Measurements from ENCODE around the gene CD274. TPM values are rescaled to one million over a fixed set of nuclear protein-coding genes. Genes with fewer than 3 reads are reported as not detected.
"Not testable (repeated sequence)": the region's sequence is repeated elsewhere in the genome, so short reads cannot be mapped to it uniquely, and the experiment has no call there.

Gene CD274
- total RNA-seq, 1 donor = 1.1 TPM

- no peak for DNase-seq (ENCODE audit: low read depth)
- TF ChIP-seq CTCF (IDR thresholded peaks at IDR 0.05; ENCODE audit: insufficient read depth, low read length) = no peak
- no peak overlapping the region for H3K4me3 ChIP-seq (ENCODE audit: low read depth, low read length)
These were observed 38.1 kb downstream of the CD274 start for GRCh38 chr9:5488221-5489008.

- no peak overlapping the region for H3K4me3 ChIP-seq (ENCODE audit: low read depth, low read length)
- TF ChIP-seq CTCF (IDR thresholded peaks at IDR 0.05; ENCODE audit: insufficient read depth, low read length) = no peak
- no peak for DNase-seq (ENCODE audit: low read depth)
These were observed 39.5 kb downstream of the CD274 start for GRCh38 chr9:5489630-5490490.

GRCh38 chr9:5492965-5493678 lies 42.8 kb downstream of the CD274 start:
- no peak overlapping the region for H3K4me3 ChIP-seq (ENCODE audit: low read depth, low read length)
- TF ChIP-seq CTCF (IDR thresholded peaks at IDR 0.05; ENCODE audit: insufficient read depth, low read length) = no peak
- DNase-seq (ENCODE audit: low read depth) = no peak

- no peak overlapping the region for H3K4me3 ChIP-seq (ENCODE audit: low read depth, low read length)
- TF ChIP-seq CTCF (IDR thresholded peaks at IDR 0.05; ENCODE audit: insufficient read depth, low read length) = no peak
- peak; percentile 78 for DNase-seq (ENCODE audit: low read depth)
These were observed 43.6 kb downstream of the CD274 start for GRCh38 chr9:5493679-5494511.

- not testable (repeated sequence) for DNase-seq (ENCODE audit: low read depth); H3K4me3 ChIP-seq (ENCODE audit: low read depth, low read length)
These were observed 44.4 kb downstream of the CD274 start for GRCh38 chr9:5494765-5495164.

GRCh38 chr9:5499157-5499556 lies 48.8 kb downstream of the CD274 start:
- H3K4me3 ChIP-seq (ENCODE audit: low read depth, low read length) = no peak overlapping the region
- DNase-seq (ENCODE audit: low read depth) = no peak
- no peak for TF ChIP-seq CTCF (IDR thresholded peaks at IDR 0.05; ENCODE audit: insufficient read depth, low read length)
